Thoracic aorta (tissue), 2 donors: ENCODE measurements around the gene PPP6R3. TPM values are rescaled to one million over a fixed set of nuclear protein-coding genes. Genes with fewer than 3 reads are reported as not detected.
"Not testable (repeated sequence)": the region's sequence is repeated elsewhere in the genome, so short reads cannot be mapped to it uniquely, and the experiment has no call there.

Source experiments
- ATAC-seq: fragments of 150-250 bp; one replicate; pipeline ENCODE4 v1.8.0; 2017; ENCODE audit warnings: low read depth; ENCODE audit not compliant: insufficient number of reproducible peaks, low FRiP score
- DNase-seq: peaks from one replicate; pipeline ENCODE4 v3.0.0-alpha.2; 2020; ENCODE audit warnings: low spot score
- H3K27ac ChIP-seq, 2 donors: fragments of 200-600 bp; sonication (generic); 1 replicate in 1 of 2; 2 replicates in 1 of 2; pipeline ENCODE4 v1.5.1; 2016; ENCODE audit warnings: mild to moderate bottlenecking in 2 of 2, moderate library complexity in 2 of 2
- H3K27me3 ChIP-seq: fragments of 200-600 bp; sonication (generic); replicated peaks from 2 replicates; pipeline ENCODE4 v1.6.0; 2016; ENCODE audit warnings: mild to moderate bottlenecking; ENCODE audit not compliant: insufficient read depth
- H3K36me3 ChIP-seq: fragments of 200-600 bp; sonication (generic); one replicate; pipeline ENCODE4 v1.5.1; 2016
- H3K4me1 ChIP-seq, 2 donors: fragments of 200-600 bp; sonication (generic); 1 replicate in 1 of 2; 2 replicates in 1 of 2; pipeline versions ENCODE4 v1.5.1 to v1.6.0; 2016; ENCODE audit warnings: low read depth in 2 of 2, mild to moderate bottlenecking in 1 of 2; ENCODE audit not compliant: control insufficient read depth in 1 of 2
- H3K4me3 ChIP-seq: fragments of 200-600 bp; sonication (generic); 2 replicates; pipeline ENCODE4 v1.5.1; 2016; ENCODE audit warnings: mild to moderate bottlenecking
- H3K9me3 ChIP-seq: fragments of 200-600 bp; sonication (generic); 2 replicates; pipeline ENCODE4 v1.5.1; 2016
- total RNA-seq, 2 donors: library from RNA; depleted of rRNA; stranded (reverse); fragments of >200 nt; gene quantifications; one replicate each; pipeline versions ENCODE4 v1.1.0 to v1.2.3, GENCODE V29; 2016
- TF ChIP-seq, protein P1 (sequence below): fragments of 200-600 bp; sonication (generic); IDR thresholded peaks from one replicate; pipeline ENCODE4 v1.5.1; 2019; ENCODE audit warnings: antibody characterized with exemption

Gene PPP6R3
- total RNA-seq, 2 donors from 2014 or later, result 75.4 to 166 TPM

DNA sequence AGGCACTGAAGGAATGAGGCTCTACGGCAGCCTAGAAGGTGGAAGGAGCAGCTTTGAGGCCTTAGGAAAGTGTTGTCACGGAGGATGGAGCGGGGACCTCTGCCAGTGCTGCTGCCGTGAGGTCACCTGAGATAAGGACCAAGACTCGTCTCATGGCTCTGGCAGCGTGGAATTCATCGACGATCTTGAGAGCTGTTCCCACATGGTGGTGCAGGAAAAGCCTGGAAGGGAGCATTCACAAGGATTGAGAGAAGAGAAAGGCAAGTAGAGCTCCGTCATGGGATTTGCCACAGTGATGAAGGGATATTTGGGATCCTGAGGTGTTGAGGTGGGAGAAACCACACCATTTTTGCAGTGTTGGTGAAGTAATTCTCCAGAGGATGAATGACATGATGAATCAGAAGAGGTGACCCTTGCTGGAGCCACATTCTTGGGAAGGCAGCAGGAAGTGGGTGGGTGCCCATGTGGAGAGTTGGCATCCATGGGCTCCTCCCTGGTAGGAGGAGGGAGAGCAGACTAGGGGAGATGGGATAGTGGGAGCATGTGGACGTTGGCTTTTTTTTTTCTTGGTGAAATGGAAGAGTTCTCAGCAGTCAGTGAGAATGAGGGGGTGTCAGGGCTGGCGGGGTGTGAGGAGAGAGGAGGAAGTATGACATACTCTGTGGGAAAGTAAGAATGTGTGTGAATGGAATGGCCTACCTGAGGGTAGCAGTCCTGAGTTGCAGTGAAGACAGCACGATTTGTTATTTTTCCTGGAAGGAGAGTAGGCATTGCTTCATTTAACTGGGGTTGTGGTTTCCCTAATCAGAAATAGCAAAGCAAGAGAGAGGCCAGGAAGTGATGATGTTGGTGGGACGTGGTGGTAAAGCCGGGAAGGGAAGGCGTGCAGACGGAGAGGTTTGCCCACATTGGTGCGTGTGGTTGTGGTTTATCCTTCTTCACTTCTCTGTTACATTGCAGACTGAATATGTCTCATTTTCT lies 11.1 kb downstream of the PPP6R3 start:
- DNase-seq, result no peak
- no peaks in the 10 kb centered on the region for H3K9me3 ChIP-seq
- no peak for ATAC-seq

DNA sequence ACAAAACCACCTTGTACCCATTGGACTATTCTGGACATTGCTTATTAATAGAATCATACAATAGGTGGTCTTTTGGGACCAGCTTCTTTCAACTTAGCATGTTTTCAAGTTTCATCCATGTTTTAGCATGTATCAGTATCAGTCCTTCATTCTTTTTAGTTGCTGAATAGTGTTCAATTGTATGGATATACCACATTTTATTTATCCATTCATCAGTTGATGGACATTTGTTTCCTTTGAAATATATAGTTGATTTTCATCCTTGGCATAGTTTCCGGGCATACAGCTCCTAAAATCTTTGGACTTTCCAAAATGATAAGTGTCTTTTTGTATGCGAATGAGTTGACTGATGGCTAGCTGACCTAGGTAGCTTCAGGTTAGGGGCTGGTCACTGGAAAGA lies 12.2 kb downstream of the PPP6R3 start:
- Histone ChIP-seq H3K27ac (no peak overlapping the region), H3K9me3 (no peaks in the 10 kb centered on the region), H3K36me3 (no peaks in the 10 kb centered on the region), H3K4me3 (no peak overlapping the region), H3K27me3 (no peaks in the 10 kb centered on the region), H3K4me1 (peaks cover 45 to 62% of the 10 kb centered on the region in 2 donors)
- DNase-seq (no peak), ATAC-seq (no peak)
- TF ChIP-seq, protein P1, sequence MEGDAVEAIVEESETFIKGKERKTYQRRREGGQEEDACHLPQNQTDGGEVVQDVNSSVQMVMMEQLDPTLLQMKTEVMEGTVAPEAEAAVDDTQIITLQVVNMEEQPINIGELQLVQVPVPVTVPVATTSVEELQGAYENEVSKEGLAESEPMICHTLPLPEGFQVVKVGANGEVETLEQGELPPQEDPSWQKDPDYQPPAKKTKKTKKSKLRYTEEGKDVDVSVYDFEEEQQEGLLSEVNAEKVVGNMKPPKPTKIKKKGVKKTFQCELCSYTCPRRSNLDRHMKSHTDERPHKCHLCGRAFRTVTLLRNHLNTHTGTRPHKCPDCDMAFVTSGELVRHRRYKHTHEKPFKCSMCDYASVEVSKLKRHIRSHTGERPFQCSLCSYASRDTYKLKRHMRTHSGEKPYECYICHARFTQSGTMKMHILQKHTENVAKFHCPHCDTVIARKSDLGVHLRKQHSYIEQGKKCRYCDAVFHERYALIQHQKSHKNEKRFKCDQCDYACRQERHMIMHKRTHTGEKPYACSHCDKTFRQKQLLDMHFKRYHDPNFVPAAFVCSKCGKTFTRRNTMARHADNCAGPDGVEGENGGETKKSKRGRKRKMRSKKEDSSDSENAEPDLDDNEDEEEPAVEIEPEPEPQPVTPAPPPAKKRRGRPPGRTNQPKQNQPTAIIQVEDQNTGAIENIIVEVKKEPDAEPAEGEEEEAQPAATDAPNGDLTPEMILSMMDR, result no peak

More for the DNA sequence above, 11.1 kb downstream of the PPP6R3 start:
- H3K4me3 ChIP-seq, result no peak overlapping the region
- TF ChIP-seq, protein P1, result no peak
- H3K4me1 ChIP-seq, result peaks cover 49 to 73% of the 10 kb centered on the region in 2 donors
- no peaks in the 10 kb centered on the region for H3K36me3 ChIP-seq
- no peaks in the 10 kb centered on the region for H3K27me3 ChIP-seq
- no peak overlapping the region for H3K27ac ChIP-seq

DNA sequence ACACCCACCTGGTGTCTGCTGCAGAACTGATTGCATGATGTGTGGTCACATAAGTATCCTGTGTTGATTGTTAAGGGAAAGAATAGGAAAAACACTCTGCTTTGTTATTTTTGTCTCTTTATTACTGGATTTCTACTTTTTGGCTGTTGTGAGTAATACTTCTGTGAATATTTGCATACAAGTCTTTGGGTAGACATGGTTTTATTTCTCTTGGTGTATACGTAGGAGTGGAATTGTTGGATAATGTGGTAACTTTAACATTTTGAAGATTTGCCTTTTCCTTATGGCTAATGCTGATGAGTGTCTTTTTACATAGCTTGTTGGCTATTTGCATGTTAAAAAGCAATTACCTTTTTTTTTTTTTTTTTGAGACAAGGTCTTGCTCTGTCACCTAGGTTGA lies 13.1 kb downstream of the PPP6R3 start:
- no peaks in the 10 kb centered on the region for H3K27me3 ChIP-seq
- no peaks in the 10 kb centered on the region for H3K9me3 ChIP-seq
- H3K36me3 ChIP-seq, result no peaks in the 10 kb centered on the region
- no peak for ATAC-seq
- DNase-seq, result no peak
- peaks cover 41 to 55% of the 10 kb centered on the region in 2 donors for H3K4me1 ChIP-seq
- TF ChIP-seq, protein P1, result no peak
- H3K4me3 ChIP-seq, result no peak overlapping the region
- no peak overlapping the region for H3K27ac ChIP-seq

DNA sequence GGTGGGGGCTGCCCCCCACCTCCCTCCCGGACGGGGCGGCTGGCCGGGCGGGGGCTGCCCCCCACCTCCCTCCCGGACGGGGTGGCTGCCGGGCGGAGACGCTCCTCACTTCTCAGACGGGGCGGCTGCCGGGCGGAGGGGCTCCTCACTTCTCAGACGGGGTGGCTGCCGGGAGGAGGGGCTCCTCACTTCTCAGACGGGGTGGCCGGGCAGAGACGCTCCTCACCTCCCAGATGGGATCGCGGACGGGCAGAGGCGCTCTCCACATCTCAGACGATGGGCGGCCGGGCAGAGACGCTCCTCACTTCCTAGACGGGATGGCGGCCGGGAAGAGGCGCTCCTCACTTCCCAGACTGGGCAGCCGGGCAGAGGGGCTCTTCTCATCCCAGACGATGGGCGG lies 15.1 kb downstream of the PPP6R3 start:
- not testable (repeated sequence) for H3K9me3 ChIP-seq, H3K27ac ChIP-seq, ATAC-seq, H3K27me3 ChIP-seq, DNase-seq, H3K4me3 ChIP-seq, H3K36me3 ChIP-seq
- peaks cover 35 to 54% of the 10 kb centered on the region in 2 donors for H3K4me1 ChIP-seq

DNA sequence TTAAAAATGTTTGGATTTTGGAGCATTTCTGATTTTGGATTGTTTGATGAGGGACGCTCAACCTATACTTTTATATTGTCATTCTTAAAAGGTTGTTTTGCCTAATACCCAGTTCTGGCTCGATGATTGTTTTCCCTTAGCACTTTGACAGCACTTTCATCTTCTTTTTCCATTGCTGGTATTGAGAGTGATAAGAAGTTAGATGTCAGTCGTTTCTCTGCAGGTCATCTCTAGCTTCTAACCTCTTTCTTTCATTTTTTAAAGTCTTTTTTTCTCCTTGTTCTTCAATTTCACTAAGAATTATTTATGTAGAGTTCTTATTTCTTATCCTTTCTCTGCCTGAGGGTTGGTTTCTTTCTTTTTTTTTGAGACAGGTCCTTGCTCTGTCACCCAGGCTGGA lies 18.8 kb downstream of the PPP6R3 start:
- H3K4me3 ChIP-seq, result no peak overlapping the region
- H3K27me3 ChIP-seq, result no peaks in the 10 kb centered on the region
- H3K36me3 ChIP-seq, result no peaks in the 10 kb centered on the region
- no peak for DNase-seq
- no peak for ATAC-seq
- peaks cover 35 to 37% of the 10 kb centered on the region in 2 donors for H3K4me1 ChIP-seq
- no peaks in the 10 kb centered on the region for H3K9me3 ChIP-seq
- TF ChIP-seq, protein P1, result no peak
- H3K27ac ChIP-seq, result no peak overlapping the region
